HUES64 (cell line): ENCODE measurements around the gene TRERF1.

Source experiments
- H3K27ac ChIP-seq: 2 replicates; pipeline ENCODE4 v1.7.0; 2013; ENCODE audit warnings: low read depth, low read length, inconsistent platforms
- H3K27me3 ChIP-seq: 2 replicates; pipeline ENCODE4 v1.6.1; 2013; ENCODE audit warnings: mild to moderate bottlenecking, low read length; ENCODE audit not compliant: insufficient read depth
- H3K36me3 ChIP-seq: 2 replicates; pipeline ENCODE4 v1.6.1; 2013; ENCODE audit warnings: mild to moderate bottlenecking, low read length; ENCODE audit not compliant: insufficient read depth
- H3K4me1 ChIP-seq: 2 replicates; pipeline ENCODE4 v1.6.1; 2013; ENCODE audit warnings: mild to moderate bottlenecking, low read length, moderate library complexity; ENCODE audit not compliant: insufficient read depth
- H3K4me3 ChIP-seq: 2 replicates; pipeline ENCODE4 v1.5.1; 2013; ENCODE audit warnings: mild to moderate bottlenecking, low read length, moderate library complexity
- H3K9ac ChIP-seq: 2 replicates; pipeline ENCODE4 v1.6.1; 2013; ENCODE audit warnings: mild to moderate bottlenecking, low read depth, low read length
- H3K9me3 ChIP-seq: 2 replicates; pipeline ENCODE4 v1.6.1; 2013; ENCODE audit warnings: low read depth, low read length; ENCODE audit not compliant: insufficient read depth
- WGBS: fragments of 150-250, 120-280 bp; methylation state at CpG from one replicate; pipeline ENCODE4 v1.1.7; 2013; ENCODE audit warnings: missing lambda C conversion rate; 5-methylcytosine and 5-hydroxymethylcytosine counted together

Gene TRERF1

DNA sequence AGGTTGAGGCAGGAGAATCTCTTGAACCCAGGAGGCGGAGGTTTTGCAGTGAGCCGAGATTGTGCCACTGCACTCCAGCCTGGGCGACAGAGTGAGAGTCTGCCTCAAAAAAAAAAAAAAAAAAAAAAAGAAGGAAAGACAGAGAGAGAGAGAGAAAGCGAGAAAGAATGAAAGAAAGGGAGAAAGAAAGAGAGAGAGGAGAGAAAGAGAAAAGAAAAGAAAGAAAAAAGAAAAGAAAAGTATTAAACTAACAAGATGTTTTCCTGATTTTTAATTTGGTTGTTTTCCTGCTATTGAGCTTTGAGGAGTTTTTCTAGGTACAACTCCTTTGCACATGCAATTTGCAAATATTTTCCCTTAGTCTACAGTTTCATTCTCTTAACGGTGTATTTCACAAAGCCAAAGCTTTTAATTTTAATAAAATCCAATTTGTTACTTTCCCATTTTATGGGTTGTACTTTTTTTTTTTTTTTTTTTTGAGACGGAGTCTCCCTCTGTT is 10.8 kb upstream of the TRERF1 start:
- Histone ChIP-seq H3K9ac (no peak overlapping the region), H3K36me3 (no peaks in the 10 kb centered on the region), H3K4me3 (no peak overlapping the region), H3K9me3 (no peaks in the 10 kb centered on the region), H3K27ac (no peak overlapping the region), H3K4me1 (peaks cover 7% of the 10 kb centered on the region; the same call in 1 of the 2 replicates), H3K27me3 (no peaks in the 10 kb centered on the region)
- WGBS, result 95% methylated on average over 6 of the region's 6 CpGs

DNA sequence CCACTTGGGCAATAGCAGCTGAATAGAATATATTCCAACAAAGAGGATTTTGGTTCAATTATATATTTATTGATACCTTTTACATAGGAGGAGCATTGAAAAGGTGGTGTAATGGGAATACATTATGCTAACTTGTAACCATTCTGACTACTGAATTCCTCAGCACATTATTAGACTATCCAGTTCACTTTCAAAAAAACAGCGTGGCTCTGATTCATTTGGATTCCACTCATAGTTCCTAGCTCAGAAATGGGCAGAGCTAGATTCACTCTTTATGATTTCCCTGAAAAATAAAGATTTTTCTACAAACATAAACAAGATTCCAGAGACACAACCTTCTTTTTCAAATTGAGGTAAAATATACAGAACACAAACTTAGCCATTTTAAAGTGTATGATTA is 9.2 kb upstream of the TRERF1 start:
- Histone ChIP-seq H3K4me1 (peaks cover 12% of the 10 kb centered on the region), H3K9me3 (no peaks in the 10 kb centered on the region), H3K4me3 (no peak overlapping the region), H3K27me3 (no peaks in the 10 kb centered on the region), H3K27ac (no peak overlapping the region), H3K36me3 (no peaks in the 10 kb centered on the region), H3K9ac (no peak overlapping the region)
- WGBS, result 86% methylated on average over 1 of the region's 1 CpG

DNA sequence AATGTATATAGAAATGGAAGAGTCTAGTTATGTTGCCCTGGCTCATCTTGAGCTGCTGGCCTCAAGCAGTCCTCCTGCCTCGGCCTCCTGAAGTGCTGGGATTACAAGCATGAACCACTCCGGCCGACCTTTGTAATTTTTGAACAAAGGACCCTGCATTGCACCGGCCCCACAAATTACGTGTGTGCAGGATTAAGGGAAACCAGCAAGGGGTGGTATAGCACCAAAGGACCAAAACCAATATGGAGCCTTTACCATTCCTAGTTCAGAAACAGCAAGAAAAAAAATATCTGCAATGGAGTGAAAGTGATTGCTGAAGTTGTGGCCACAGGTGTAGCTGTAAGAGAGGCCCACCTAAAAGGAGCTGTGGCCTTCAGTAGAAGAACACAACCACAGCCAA is 8.2 kb upstream of the TRERF1 start:
- Histone ChIP-seq H3K4me3 (no peak overlapping the region), H3K36me3 (no peaks in the 10 kb centered on the region), H3K27ac (no peak overlapping the region), H3K4me1 (peaks cover 19% of the 10 kb centered on the region), H3K9ac (no peak overlapping the region), H3K9me3 (no peaks in the 10 kb centered on the region), H3K27me3 (no peaks in the 10 kb centered on the region)
- WGBS, result 95% methylated on average over 5 of the region's 5 CpGs

DNA sequence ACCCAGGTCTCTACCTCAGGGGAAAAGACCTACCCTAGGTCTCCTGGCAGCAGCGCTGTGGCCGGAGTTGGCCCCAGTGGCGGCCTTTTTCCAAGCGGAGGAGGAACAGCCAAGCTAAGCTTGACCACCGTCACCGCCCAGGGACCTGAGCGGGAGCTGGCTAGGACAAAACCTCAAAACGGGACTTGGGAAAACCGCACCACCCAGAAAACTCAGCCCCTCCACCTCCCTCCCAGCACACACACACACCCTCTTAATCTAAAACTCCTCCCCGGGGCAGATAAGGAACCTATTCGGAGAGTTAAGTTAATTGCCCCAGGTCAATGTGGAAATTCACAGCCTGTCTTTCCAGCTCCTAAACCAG is 2.7 kb upstream of the TRERF1 start:
- no peaks in the 10 kb centered on the region for H3K36me3 ChIP-seq
- peak overlapping the region; percentile 92 for H3K4me3 ChIP-seq
- peaks cover 28% of the 10 kb centered on the region for H3K4me1 ChIP-seq
- no peaks in the 10 kb centered on the region for H3K9me3 ChIP-seq
- no peaks in the 10 kb centered on the region for H3K27me3 ChIP-seq
- peak overlapping the region; percentile 69 for H3K9ac ChIP-seq
- H3K27ac ChIP-seq, result peak overlapping the region; percentile 99; the same call in 1 of the 2 replicates
- 5% methylated on average over 11 of the region's 11 CpGs for WGBS

DNA sequence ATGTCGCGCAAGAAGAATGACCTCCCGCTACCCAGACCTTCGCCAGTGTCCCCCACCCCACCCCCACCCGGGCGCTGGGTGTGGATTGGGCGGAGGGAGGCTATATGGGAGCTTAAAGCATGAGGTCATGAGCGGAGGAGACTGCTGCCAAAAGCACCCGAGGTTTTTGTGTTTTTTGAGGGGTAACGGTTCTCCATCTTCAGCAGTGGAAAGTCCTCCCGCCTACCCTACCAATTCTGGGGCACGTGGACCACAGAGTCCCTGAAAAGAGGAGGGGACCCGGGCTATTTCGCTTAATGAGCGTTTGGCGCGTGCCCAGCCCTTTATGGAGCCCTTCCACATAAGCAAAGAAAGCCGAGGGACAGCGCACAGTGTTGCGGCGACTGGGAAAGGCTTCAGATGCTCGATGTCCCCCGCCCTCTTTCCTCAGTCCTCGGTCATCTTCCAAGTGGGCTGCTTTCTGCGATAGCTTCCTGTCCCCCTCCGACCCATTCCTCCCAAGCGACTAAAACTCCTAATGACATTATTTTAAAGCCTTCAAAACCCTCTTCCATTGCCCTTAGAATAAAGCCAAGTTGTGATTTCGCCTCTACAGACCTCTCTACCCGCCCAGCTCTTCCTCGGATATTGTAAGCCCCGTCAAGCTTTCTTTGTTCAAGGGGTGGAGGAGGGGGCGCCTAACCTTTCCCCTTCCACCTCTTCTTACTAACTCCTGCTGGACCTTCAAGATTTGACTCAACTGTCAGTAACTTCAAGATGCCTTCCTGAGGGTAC is 2.1 kb upstream of the TRERF1 start:
- H3K9ac ChIP-seq, result peak overlapping the region; percentile 69
- under 1% methylated on average over 26 of the region's 32 CpGs for WGBS
- H3K27me3 ChIP-seq, result no peaks in the 10 kb centered on the region
- H3K27ac ChIP-seq, result peak overlapping the region; percentile 99
- H3K4me1 ChIP-seq, result peaks cover 34% of the 10 kb centered on the region
- H3K9me3 ChIP-seq, result no peaks in the 10 kb centered on the region
- H3K36me3 ChIP-seq, result no peaks in the 10 kb centered on the region
- peak overlapping the region; percentile 92 for H3K4me3 ChIP-seq

DNA sequence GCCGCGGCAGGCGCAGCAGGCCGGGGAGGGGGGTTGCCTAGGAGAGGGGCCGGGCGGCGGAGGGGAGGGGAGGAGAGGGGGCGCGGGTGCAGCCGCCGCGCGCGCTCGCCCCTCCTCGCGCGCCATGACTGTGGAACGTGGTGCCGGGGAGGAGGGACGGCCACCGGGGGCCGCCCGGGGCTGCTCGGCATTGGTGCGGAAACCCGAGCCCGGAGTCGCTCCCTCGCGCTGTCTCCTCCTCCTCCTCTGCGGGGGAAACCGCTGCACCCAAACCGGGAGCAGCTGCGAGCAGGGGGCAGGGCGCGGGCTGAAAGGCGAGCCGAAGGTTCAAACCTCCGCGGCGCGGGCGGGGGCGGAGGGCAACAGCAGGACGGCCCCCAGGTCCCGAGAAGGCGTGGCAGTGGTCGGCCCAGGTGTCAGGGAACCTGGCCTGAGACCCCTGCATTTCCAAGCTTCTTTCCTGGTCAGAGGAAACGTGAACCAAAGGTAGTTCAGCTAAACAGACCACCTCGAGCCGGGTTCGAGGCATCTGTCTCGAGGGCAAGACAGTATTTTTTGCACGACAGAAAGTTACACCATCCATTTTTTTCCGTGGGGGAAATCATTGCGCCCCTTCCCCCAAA is 1.4 kb upstream of the TRERF1 start:
- Histone ChIP-seq H3K27ac (peak overlapping the region; percentile 99), H3K9me3 (no peaks in the 10 kb centered on the region), H3K9ac (peak overlapping the region; percentile 92), H3K27me3 (no peaks in the 10 kb centered on the region), H3K36me3 (no peaks in the 10 kb centered on the region), H3K4me1 (peaks cover 34% of the 10 kb centered on the region), H3K4me3 (peak overlapping the region; percentile 92)
- WGBS, result under 1% methylated on average over 57 of the region's 57 CpGs

DNA sequence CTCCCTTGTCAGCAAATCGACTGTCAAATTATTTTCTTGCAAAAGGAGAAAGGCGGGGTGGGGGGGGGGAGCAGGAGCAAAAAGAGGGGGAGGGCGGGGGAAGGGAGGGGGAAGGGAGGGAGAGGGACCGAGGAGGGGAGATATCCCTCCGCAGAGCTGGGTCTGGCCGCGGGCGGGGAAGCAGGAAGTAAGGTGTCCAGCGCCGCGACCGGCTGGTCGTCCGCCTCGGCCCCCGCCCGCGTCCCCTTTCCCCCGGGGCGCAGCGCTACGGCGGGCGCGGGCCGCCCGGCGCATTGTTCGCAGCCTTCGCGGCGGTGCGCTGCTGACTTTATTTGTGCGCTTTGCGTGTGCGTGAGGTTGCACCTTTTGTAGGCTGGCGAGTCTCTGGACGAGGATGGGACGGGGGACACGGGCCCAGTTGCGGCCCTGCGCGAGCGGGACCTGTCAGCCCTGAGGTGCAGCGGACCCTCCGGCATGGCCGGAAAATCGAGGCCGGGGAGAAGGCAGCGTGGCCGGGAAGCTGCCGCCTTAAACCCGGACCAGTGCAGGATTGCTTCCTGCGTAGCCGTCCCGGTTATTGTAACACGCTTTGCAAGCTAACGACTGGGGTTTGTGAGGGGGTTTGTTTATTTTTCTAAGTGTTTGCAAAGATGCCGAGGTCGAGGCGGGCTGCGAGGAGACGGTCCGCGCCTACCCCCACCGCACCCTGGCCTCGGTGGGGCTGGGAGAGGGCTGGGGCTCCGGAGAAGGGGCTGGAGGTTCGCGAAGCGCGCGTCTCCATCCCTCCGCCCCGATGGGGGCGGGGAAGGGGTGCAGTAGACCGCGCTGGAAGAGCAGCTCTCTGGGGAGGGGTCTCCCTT is 675 bp upstream of the TRERF1 start:
- WGBS, result under 1% methylated on average over 75 of the region's 78 CpGs
- no peaks in the 10 kb centered on the region for H3K9me3 ChIP-seq
- H3K27ac ChIP-seq, result peak overlapping the region; percentile 99
- H3K9ac ChIP-seq, result peak overlapping the region; percentile 92
- peak overlapping the region; percentile 92 for H3K4me3 ChIP-seq
- H3K36me3 ChIP-seq, result no peaks in the 10 kb centered on the region
- H3K27me3 ChIP-seq, result no peaks in the 10 kb centered on the region
- H3K4me1 ChIP-seq, result peaks cover 34% of the 10 kb centered on the region

DNA sequence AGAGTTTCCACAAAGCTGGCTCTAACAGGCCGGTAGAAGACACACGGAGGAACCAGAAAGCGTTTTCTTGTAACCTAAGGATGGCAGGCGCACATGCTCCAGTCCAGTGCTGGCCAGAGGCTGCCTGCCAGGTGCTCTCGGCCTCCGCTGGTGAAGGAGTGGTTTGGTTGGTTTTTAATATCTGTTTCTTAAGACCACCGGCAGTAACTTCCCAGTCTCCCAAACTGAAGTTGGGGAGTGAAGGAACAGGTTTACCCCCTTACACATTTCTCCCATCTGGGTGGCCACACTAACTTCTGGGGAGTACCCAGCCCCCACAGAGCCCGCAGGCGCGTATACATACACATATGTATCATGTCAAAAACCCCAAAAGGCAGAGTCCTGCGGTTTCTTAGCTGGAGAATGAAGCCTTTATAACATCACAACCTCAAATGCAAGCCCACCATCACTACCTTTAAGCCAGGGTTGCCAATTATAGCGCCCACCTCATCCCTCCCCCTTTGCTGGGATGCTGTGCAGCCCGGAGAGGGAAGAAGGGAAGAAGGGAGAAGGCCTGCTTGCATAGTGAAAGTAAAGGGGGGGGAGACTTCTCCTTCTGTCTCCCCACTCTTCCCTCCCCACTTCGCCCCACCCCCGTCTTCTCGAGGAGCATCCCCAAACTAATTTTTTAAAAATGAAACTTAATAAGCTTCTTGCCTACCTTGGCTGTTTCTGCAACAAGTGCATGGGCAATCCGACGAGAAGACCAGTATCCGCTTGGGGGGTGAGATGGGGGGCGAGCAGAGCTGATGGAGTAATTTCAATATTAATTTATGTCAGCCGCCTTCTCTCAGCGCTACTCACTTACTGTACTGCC is 1.0 kb downstream of the TRERF1 start:
- no peaks in the 10 kb centered on the region for H3K27me3 ChIP-seq
- H3K9me3 ChIP-seq, result no peaks in the 10 kb centered on the region
- H3K4me1 ChIP-seq, result peaks cover 27% of the 10 kb centered on the region
- H3K36me3 ChIP-seq, result no peaks in the 10 kb centered on the region
- peak overlapping the region; percentile 87; the same call in 1 of the 2 replicates for H3K27ac ChIP-seq
- WGBS, result 2% methylated on average over 18 of the region's 22 CpGs
- peak overlapping the region; percentile 70 for H3K9ac ChIP-seq
- peak overlapping the region; percentile 92 for H3K4me3 ChIP-seq

DNA sequence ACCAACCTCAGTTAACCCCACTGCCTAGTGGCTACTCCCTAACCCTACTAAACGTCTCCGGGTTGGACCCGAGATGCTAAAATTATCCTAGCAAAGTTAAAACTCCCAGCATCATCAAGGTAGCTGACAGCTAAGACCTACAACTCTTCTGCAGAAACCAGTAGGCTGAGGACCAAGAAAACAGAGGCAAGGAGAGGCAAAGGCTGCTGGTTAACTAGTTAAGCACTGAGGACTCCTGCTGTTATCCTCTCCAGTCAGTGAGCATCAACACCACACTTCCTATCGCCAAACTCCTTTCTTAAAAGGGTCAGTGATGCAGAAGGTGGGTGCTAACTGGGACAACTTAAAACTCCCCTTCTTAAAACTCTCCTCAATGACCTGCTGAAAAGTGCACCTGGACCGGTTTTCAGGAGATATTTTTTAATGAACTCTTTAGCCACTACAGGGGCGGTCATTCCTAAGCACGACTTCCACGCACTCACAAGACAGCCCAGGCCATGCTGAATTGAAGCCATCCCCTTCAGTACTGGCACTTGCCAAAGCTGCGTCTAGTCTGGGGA is 1.7 kb downstream of the TRERF1 start:
- Histone ChIP-seq H3K27ac (peak overlapping the region; percentile 15; the same call in 1 of the 2 replicates), H3K27me3 (no peaks in the 10 kb centered on the region), H3K36me3 (no peaks in the 10 kb centered on the region), H3K9ac (peak overlapping the region; percentile 70; the same call in 1 of the 2 replicates), H3K4me1 (peaks cover 22% of the 10 kb centered on the region), H3K4me3 (peak overlapping the region; percentile 92), H3K9me3 (no peaks in the 10 kb centered on the region)
- 4% methylated on average over 9 of the region's 9 CpGs for WGBS
